HEK293 (cell line): Measurements from ENCODE around the gene EGFR.

Experiments used
- CTCF ChIA-PET: fragments of 350-600 bp; formaldehyde crosslinking; extraction: SDS; loops from one replicate; lab custom pipeline; 2021; ENCODE audit warnings: antibody characterized with exemption; lab: Yijun Ruan, JAX
- POLR2A ChIA-PET: fragments of 300-600 bp; formaldehyde crosslinking; extraction: SDS; loops from one replicate; lab custom pipeline; 2020; ENCODE audit warnings: antibody characterized with exemption, inconsistent platforms; lab: Yijun Ruan, JAX
- H3K27ac ChIP-seq: fragments of 200-500 bp; sonication (Bioruptor generic); 2 replicates; pipeline ENCODE4 v1.5.1; 2014; ENCODE audit warnings: low read depth, low read length, control low read depth, inconsistent platforms; ENCODE audit errors: extremely low read depth
- H3K36me3 ChIP-seq, 2 experiments: fragments of 200-500 bp in 1 of 2; sonication (Bioruptor generic) in 1 of 2; 1 replicate in 1 of 2; 2 replicates in 1 of 2; pipeline ENCODE4 v1.5.1; 2014 to 2017; ENCODE audit warnings: inconsistent platforms in 2 of 2, low read length in 2 of 2; ENCODE audit not compliant: control insufficient read depth in 2 of 2, insufficient read depth in 1 of 2
- H3K4me1 ChIP-seq: fragments of 200-500 bp; sonication (Bioruptor generic); 2 replicates; pipeline ENCODE4 v1.5.1; 2014; ENCODE audit warnings: mild to moderate bottlenecking, low read length, inconsistent platforms; ENCODE audit not compliant: control insufficient read depth, insufficient read depth
- H3K4me3 ChIP-seq: 2 replicates; pipeline ENCODE4 v1.5.1; 2011; ENCODE audit warnings: low read depth, mild to moderate bottlenecking, control low read depth, low read length, moderate library complexity
- H3K9me3 ChIP-seq: fragments of 200-500 bp; sonication (Bioruptor generic); 2 replicates; pipeline ENCODE4 v1.5.1; 2014; ENCODE audit warnings: low read depth, low read length, inconsistent platforms; ENCODE audit not compliant: control insufficient read depth, insufficient read depth
- KLF7 ChIP-seq: fragments of 450-650 bp; formaldehyde crosslinking; IDR thresholded peaks from 2 replicates; pipeline ENCODE4 v1.5.1; 2016; ENCODE audit warnings: missing biosample characterization, missing genetic modification characterization, borderline replicate concordance
- ZBTB7A ChIP-seq: fragments of 450-650 bp; formaldehyde crosslinking; IDR thresholded peaks from 2 replicates; pipeline ENCODE4 v1.5.1; 2016; ENCODE audit warnings: low read depth, missing biosample characterization, missing genetic modification characterization
- ZFHX2 ChIP-seq: fragments of 450-650 bp; formaldehyde crosslinking; conservative IDR thresholded peaks from 2 replicates; pipeline ENCODE4 v1.5.1; 2016; ENCODE audit warnings: missing biosample characterization, missing genetic modification characterization
- ZNF132 ChIP-seq: fragments of 450-650 bp; formaldehyde crosslinking; IDR thresholded peaks from 2 replicates; pipeline ENCODE4 v1.5.1; 2017; ENCODE audit warnings: missing biosample characterization, missing genetic modification characterization, borderline replicate concordance
- ZNF157 ChIP-seq: fragments of 450-650 bp; formaldehyde crosslinking; IDR thresholded peaks from 2 replicates; pipeline ENCODE4 v1.5.1; 2016; ENCODE audit warnings: missing biosample characterization, missing genetic modification characterization
- ZNF24 ChIP-seq: fragments of 450-650 bp; formaldehyde crosslinking; IDR thresholded peaks from 2 replicates; pipeline ENCODE4 v1.5.1; 2016; ENCODE audit warnings: missing biosample characterization, missing genetic modification characterization
- ZNF416 ChIP-seq: fragments of 450-650 bp; formaldehyde crosslinking; IDR thresholded peaks from 2 replicates; pipeline ENCODE4 v1.5.1; 2016; ENCODE audit warnings: missing biosample characterization, missing genetic modification characterization
- ZNF473 ChIP-seq: fragments of 450-650 bp; formaldehyde crosslinking; IDR thresholded peaks from 2 replicates; pipeline ENCODE4 v1.5.1; 2017; ENCODE audit warnings: missing biosample characterization, missing genetic modification characterization
- ZNF521 ChIP-seq: fragments of 450-650 bp; formaldehyde crosslinking; IDR thresholded peaks from 2 replicates; pipeline ENCODE4 v1.5.1; 2017; ENCODE audit warnings: missing biosample characterization, mild to moderate bottlenecking, missing genetic modification characterization
- ZNF548 ChIP-seq: fragments of 450-650 bp; formaldehyde crosslinking; IDR thresholded peaks from 2 replicates; pipeline ENCODE4 v1.5.1; 2016; ENCODE audit warnings: missing biosample characterization, missing genetic modification characterization
- ZNF629 ChIP-seq: fragments of 450-650 bp; formaldehyde crosslinking; IDR thresholded peaks from 2 replicates; pipeline ENCODE4 v1.5.1; 2017; ENCODE audit warnings: missing biosample characterization, missing genetic modification characterization
- ZNF660 ChIP-seq: fragments of 450-650 bp; IDR thresholded peaks from 2 replicates; pipeline ENCODE4 v1.5.1; 2018; ENCODE audit warnings: missing biosample characterization, mild to moderate bottlenecking, missing genetic modification characterization
- ZNF704 ChIP-seq: fragments of 450-650 bp; formaldehyde crosslinking; IDR thresholded peaks from 2 replicates; pipeline ENCODE4 v1.5.1; 2016; ENCODE audit warnings: missing biosample characterization, missing genetic modification characterization
- ZNF76 ChIP-seq: fragments of 450-650 bp; formaldehyde crosslinking; IDR thresholded peaks from 2 replicates; pipeline ENCODE4; 2016; ENCODE audit warnings: low read depth, missing biosample characterization, missing genetic modification characterization, borderline replicate concordance
- ZNF777 ChIP-seq: fragments of 450-650 bp; formaldehyde crosslinking; IDR thresholded peaks from 2 replicates; pipeline ENCODE4 v1.5.1; 2017; ENCODE audit warnings: missing biosample characterization, missing genetic modification characterization, borderline replicate concordance
- ZNF792 ChIP-seq: fragments of 450-650 bp; formaldehyde crosslinking; IDR thresholded peaks from 2 replicates; pipeline ENCODE4 v1.5.1; 2016; ENCODE audit warnings: missing biosample characterization, missing genetic modification characterization
- ZNF843 ChIP-seq: fragments of 450-650 bp; formaldehyde crosslinking; IDR thresholded peaks from 2 replicates; pipeline ENCODE4 v1.5.1; 2016; ENCODE audit warnings: missing biosample characterization, missing genetic modification characterization
- TF ChIP-seq, protein P1 (sequence below): fragments of 450-650 bp; formaldehyde crosslinking; IDR thresholded peaks from 2 replicates; pipeline ENCODE4 v1.5.1; 2016; ENCODE audit warnings: missing biosample characterization, missing genetic modification characterization
- TF ChIP-seq, protein P2 (sequence below): fragments of 450-650 bp; formaldehyde crosslinking; IDR thresholded peaks from 2 replicates; pipeline ENCODE4 v1.5.1; 2016; ENCODE audit warnings: missing biosample characterization, missing genetic modification characterization, borderline replicate concordance
- TF ChIP-seq, protein P3 (sequence below): fragments of 450-650 bp; formaldehyde crosslinking; IDR thresholded peaks from 2 replicates; pipeline ENCODE4 v1.5.0; 2017; ENCODE audit warnings: missing biosample characterization, missing genetic modification characterization, borderline replicate concordance

The EGFR gene

DNA sequence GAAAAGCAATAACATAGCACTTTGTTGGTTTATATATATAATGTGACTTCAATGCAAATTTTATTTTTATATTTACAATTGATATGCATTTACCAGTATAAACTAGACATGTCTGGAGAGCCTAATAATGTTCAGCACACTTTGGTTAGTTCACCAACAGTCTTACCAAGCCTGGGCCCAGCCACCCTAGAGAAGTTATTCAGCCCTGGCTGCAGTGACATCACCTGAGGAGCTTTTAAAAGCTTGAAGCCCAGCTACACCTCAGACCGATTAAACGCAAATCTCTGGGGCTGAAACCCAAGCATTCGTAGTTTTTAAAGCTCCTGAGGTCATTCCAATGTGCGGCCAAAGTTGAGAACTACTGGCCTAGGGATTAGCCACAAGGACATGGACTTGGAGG, 191.4 kb downstream of the EGFR start (continued):
- TF ChIP-seq ZNF660 (tag by site-specific recombination) (no peak), ZNF24 (tag by site-specific recombination) (no peak)
- TF ChIP-seq, protein P1, sequence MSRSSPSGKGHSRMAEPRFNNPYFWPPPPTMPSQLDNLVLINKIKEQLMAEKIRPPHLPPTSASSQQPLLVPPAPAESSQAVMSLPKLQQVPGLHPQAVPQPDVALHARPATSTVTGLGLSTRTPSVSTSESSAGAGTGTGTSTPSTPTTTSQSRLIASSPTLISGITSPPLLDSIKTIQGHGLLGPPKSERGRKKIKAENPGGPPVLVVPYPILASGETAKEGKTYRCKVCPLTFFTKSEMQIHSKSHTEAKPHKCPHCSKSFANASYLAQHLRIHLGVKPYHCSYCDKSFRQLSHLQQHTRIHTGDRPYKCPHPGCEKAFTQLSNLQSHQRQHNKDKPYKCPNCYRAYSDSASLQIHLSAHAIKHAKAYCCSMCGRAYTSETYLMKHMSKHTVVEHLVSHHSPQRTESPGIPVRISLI (tag by site-specific recombination) = no peak

- no peak overlapping the region for H3K4me3 ChIP-seq
- CTCF ChIA-PET = no interaction called here
- H3K4me1 ChIP-seq = 0 out of 2 replicates have a peak, but pooled peaks cover 5% of the 10 kb centered on the region
- H3K27ac ChIP-seq = no peak overlapping the region
- peaks cover 0 to 5% of the 10 kb centered on the region in 2 experiments; a peak in 1 of 3 replicates for H3K36me3 ChIP-seq
- TF ChIP-seq, protein P2, sequence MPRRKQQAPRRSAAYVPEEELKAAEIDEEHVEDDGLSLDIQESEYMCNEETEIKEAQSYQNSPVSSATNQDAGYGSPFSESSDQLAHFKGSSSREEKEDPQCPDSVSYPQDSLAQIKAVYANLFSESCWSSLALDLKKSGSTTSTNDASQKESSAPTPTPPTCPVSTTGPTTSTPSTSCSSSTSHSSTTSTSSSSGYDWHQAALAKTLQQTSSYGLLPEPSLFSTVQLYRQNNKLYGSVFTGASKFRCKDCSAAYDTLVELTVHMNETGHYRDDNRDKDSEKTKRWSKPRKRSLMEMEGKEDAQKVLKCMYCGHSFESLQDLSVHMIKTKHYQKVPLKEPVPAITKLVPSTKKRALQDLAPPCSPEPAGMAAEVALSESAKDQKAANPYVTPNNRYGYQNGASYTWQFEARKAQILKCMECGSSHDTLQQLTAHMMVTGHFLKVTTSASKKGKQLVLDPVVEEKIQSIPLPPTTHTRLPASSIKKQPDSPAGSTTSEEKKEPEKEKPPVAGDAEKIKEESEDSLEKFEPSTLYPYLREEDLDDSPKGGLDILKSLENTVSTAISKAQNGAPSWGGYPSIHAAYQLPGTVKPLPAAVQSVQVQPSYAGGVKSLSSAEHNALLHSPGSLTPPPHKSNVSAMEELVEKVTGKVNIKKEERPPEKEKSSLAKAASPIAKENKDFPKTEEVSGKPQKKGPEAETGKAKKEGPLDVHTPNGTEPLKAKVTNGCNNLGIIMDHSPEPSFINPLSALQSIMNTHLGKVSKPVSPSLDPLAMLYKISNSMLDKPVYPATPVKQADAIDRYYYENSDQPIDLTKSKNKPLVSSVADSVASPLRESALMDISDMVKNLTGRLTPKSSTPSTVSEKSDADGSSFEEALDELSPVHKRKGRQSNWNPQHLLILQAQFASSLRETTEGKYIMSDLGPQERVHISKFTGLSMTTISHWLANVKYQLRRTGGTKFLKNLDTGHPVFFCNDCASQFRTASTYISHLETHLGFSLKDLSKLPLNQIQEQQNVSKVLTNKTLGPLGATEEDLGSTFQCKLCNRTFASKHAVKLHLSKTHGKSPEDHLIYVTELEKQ (tag by site-specific recombination) = no peak
- TF ChIP-seq ZNF416 = no peak
- no peak for TF ChIP-seq ZNF521 (tag by site-specific recombination)
- no peak for TF ChIP-seq ZNF548 (tag by site-specific recombination)
- no peak for TF ChIP-seq ZNF843
- TF ChIP-seq, protein P3, sequence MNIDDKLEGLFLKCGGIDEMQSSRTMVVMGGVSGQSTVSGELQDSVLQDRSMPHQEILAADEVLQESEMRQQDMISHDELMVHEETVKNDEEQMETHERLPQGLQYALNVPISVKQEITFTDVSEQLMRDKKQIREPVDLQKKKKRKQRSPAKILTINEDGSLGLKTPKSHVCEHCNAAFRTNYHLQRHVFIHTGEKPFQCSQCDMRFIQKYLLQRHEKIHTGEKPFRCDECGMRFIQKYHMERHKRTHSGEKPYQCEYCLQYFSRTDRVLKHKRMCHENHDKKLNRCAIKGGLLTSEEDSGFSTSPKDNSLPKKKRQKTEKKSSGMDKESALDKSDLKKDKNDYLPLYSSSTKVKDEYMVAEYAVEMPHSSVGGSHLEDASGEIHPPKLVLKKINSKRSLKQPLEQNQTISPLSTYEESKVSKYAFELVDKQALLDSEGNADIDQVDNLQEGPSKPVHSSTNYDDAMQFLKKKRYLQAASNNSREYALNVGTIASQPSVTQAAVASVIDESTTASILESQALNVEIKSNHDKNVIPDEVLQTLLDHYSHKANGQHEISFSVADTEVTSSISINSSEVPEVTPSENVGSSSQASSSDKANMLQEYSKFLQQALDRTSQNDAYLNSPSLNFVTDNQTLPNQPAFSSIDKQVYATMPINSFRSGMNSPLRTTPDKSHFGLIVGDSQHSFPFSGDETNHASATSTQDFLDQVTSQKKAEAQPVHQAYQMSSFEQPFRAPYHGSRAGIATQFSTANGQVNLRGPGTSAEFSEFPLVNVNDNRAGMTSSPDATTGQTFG = no peak
- TF ChIP-seq ZNF473 (tag by site-specific recombination) = no peak
- TF ChIP-seq ZNF629 (tag by site-specific recombination) = no peak
- TF ChIP-seq ZNF76 (tag by site-specific recombination) = no peak
- no peaks in the 10 kb centered on the region for H3K9me3 ChIP-seq
- POLR2A ChIA-PET = no interaction called here
Observed at GRCh38 chr7:55210716-55211115, 191.9 kb downstream of the EGFR start.

GRCh38 chr7:55211726-55212125, 192.9 kb downstream of the EGFR start:
- Histone ChIP-seq H3K27ac (no peak overlapping the region), H3K9me3 (no peaks in the 10 kb centered on the region), H3K4me1 (0 out of 2 replicates have a peak, but pooled peaks cover 5% of the 10 kb centered on the region), H3K36me3 (no peaks in the 10 kb centered on the region), H3K4me3 (no peak overlapping the region)
- ChIA-PET POLR2A (no interaction called here), CTCF (no interaction called here)
- TF ChIP-seq ZNF157 (no peak), ZBTB7A (no peak), ZNF792 (tag by site-specific recombination) (no peak), ZNF132 (tag by site-specific recombination) (no peak), ZNF416 (no peak), ZNF777 (tag by site-specific recombination) (no peak), ZNF704 (tag by site-specific recombination) (no peak), KLF7 (tag by site-specific recombination) (no peak), ZFHX2 (no peak)
